Measurements from ENCODE around the gene PTPRK. TPM values are rescaled to one million over a fixed set of nuclear protein-coding genes. Genes with fewer than 3 reads are reported as not detected.
"Not testable (repeated sequence)": the region's sequence is repeated elsewhere in the genome, so short reads cannot be mapped to it uniquely, and the experiment has no call there.

Gene PTPRK
- total RNA-seq, 2 donors from 2014 or later: 60.6 to 121 TPM

GRCh38 chr6:127932708-127933107 is 587.7 kb downstream of the PTPRK start:
- ATAC-seq (no peak), DNase-seq (no peak)
- Histone ChIP-seq H3K27me3 (no peaks in the 10 kb centered on the region), H3K4me3 (no peak overlapping the region), H3K27ac (no peak overlapping the region), H3K4me1 (no peaks in the 10 kb centered on the region), H3K9me3 (peaks cover 0 to 7% (median 0%) of the 10 kb centered on the region in 3 donors), H3K36me3 (replicated peaks in 1 of 2; ENCODE audit: insufficient read depth in 1 of 2, low read depth in 2 of 2) (no peaks in the 10 kb centered on the region)
- TF ChIP-seq CTCF (IDR thresholded peaks at IDR 0.05): no peak
- no peak for TF ChIP-seq POLR2A (IDR thresholded peaks at IDR 0.05)
- intact Hi-C loops (cut with DNase I): no loop called here
- 74% methylated on average over 5 of the region's 5 CpGs for WGBS, 2 donors

DNA sequence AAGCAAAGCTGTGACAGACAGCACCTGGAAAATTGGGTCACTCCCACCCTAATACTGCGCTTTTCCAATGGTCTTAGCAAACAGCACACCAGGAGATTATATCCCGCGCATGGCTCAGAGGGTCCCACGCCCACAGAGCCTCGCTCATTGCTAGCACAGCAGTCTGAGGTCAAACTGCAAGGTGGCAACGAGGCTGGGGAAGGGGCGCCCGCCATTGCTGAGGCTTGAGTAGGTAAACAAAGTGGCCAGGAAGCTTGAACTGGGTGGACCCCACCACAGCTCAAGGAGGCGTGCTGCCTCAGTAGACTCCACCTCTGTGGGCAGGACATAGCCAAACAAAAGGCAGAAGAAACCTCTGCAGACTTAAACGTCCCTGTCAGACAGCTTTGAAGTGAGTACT is 594.0 kb downstream of the PTPRK start:
- WGBS, 2 donors: 87 to 100% methylated on average over 4 to 10 of the region's 10 CpGs
- peaks cover 0 to 13% (median 0%) of the 10 kb centered on the region in 3 donors for H3K9me3 ChIP-seq
- H3K27me3 ChIP-seq; H3K27ac ChIP-seq; ATAC-seq; H3K36me3 ChIP-seq (replicated peaks in 1 of 2; ENCODE audit: insufficient read depth in 1 of 2, low read depth in 2 of 2); intact Hi-C loops (cut with DNase I); H3K4me1 ChIP-seq; H3K4me3 ChIP-seq; DNase-seq: not testable (repeated sequence)

DNA sequence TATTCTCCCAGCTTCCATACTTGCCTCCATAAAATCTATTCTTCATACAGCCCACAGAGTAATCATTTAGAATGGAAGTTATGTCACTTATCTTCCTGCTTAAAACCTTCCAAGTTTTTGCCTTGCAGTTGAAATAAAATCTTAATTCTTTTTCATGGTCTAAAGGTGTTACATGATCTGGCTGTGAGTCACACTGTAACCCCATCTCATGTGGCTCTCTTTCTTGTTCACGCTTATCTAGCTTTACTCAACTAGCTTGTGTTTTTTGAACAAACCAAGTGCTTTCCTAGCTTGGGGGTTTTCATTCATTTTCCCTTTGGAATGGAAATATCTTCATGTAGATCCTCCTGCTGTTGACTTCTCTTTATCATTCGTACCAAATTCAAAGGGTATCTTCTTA is 596.0 kb downstream of the PTPRK start:
- no peak for TF ChIP-seq POLR2A (IDR thresholded peaks at IDR 0.05)
- no peak for TF ChIP-seq CTCF (IDR thresholded peaks at IDR 0.05)
- H3K27ac ChIP-seq: no peak overlapping the region
- ATAC-seq: no peak
- H3K36me3 ChIP-seq (replicated peaks in 1 of 2; ENCODE audit: insufficient read depth in 1 of 2, low read depth in 2 of 2): no peaks in the 10 kb centered on the region
- 64 to 71% methylated on average over 2 of the region's 2 CpGs for WGBS, 2 donors
- H3K27me3 ChIP-seq: no peaks in the 10 kb centered on the region
- DNase-seq: no peak
- no peaks in the 10 kb centered on the region for H3K4me1 ChIP-seq
- no peak overlapping the region for H3K4me3 ChIP-seq
- peaks cover 0 to 13% (median 0%) of the 10 kb centered on the region in 3 donors for H3K9me3 ChIP-seq
- intact Hi-C loops (cut with DNase I): no loop called here

DNA sequence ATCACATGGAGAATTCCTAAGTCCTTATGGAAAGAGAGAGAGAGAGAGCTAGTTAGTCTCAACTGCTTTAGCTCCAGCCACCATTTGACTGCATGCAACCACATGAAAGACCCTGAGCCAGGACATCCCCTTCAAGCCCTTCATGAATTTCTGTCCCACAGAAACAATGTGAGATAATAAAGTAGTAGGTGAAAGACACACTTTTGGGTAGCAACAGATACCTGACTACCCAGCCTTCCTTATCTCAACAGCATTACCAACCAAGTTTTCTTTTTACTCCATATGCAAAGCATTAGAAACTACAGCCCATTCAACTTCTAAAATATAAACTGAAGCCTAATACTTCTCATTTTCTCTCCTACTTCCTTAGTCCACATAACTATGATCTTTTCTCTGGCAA is 596.4 kb downstream of the PTPRK start:
- intact Hi-C loops (cut with DNase I): no loop called here
- no peaks in the 10 kb centered on the region for H3K4me1 ChIP-seq

DNA sequence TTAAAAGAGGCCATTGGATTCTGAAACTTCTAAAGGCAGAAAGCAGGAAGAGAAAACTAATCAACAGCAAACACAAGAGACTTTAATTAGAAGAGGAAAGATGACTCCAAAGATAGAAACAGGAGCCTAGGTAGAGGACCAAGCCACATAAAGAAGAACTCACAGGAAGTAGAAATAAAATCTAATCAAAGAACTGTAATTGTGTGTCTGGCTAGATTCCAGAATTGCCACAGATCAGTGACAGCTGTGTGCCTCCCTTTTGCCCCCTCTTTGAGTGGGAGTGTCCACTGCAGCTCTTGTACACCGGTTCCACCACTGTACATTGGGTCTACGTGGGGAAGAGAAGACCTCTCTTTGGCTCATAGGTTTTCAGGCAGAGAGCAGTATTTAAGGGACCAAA is 597.3 kb downstream of the PTPRK start:
- no peaks in the 10 kb centered on the region for H3K27me3 ChIP-seq

More for the DNA sequence above, 596.4 kb downstream of the PTPRK start:
- DNase-seq: no peak
- TF ChIP-seq CTCF (IDR thresholded peaks at IDR 0.05): no peak
- TF ChIP-seq POLR2A (IDR thresholded peaks at IDR 0.05): no peak
- ATAC-seq: no peak
- Histone ChIP-seq H3K36me3 (replicated peaks in 1 of 2; ENCODE audit: insufficient read depth in 1 of 2, low read depth in 2 of 2) (no peaks in the 10 kb centered on the region), H3K27ac (no peak overlapping the region), H3K27me3 (no peaks in the 10 kb centered on the region), H3K9me3 (peaks cover 0 to 13% (median 0%) of the 10 kb centered on the region in 3 donors), H3K4me3 (no peak overlapping the region)

GRCh38 chr6:127921982-127922381 is 598.4 kb downstream of the PTPRK start:
- intact Hi-C loops (cut with DNase I): no loop called here
- Histone ChIP-seq H3K27ac (no peak overlapping the region), H3K4me3 (no peak overlapping the region), H3K4me1 (no peaks in the 10 kb centered on the region), H3K27me3 (no peaks in the 10 kb centered on the region), H3K9me3 (peaks cover 0 to 12% (median 0%) of the 10 kb centered on the region in 3 donors), H3K36me3 (replicated peaks in 1 of 2; ENCODE audit: insufficient read depth in 1 of 2, low read depth in 2 of 2) (no peaks in the 10 kb centered on the region)
- WGBS, 2 donors: 79 to 85% methylated on average over 6 of the region's 6 CpGs
- ATAC-seq: no peak
- TF ChIP-seq POLR2A (IDR thresholded peaks at IDR 0.05) (no peak), CTCF (IDR thresholded peaks at IDR 0.05) (no peak)
- DNase-seq: no peak

More for the DNA sequence above, 597.3 kb downstream of the PTPRK start:
- Histone ChIP-seq H3K36me3 (replicated peaks in 1 of 2; ENCODE audit: insufficient read depth in 1 of 2, low read depth in 2 of 2) (no peaks in the 10 kb centered on the region), H3K9me3 (peaks cover 0 to 13% (median 0%) of the 10 kb centered on the region in 3 donors), H3K4me1 (no peaks in the 10 kb centered on the region), H3K4me3 (no peak overlapping the region), H3K27ac (no peak overlapping the region)
- TF ChIP-seq POLR2A (IDR thresholded peaks at IDR 0.05): no peak
- WGBS, 2 donors: 67 to 77% methylated on average over 2 of the region's 2 CpGs
- DNase-seq (no peak), ATAC-seq (no peak)
- intact Hi-C loops (cut with DNase I): no loop called here
